Naive thymus-derived CD4-positive, alpha-beta T cell (primary cell): ENCODE measurements around the gene ENDOV. TPM values are rescaled to one million over a fixed set of nuclear protein-coding genes. Genes with fewer than 3 reads are reported as not detected.

ENCODE experiments used
- ATAC-seq: fragments of 150-1000 bp; cut with Tn5 transposase; 2 replicates; pipeline ENCODE4 v1.10.0; 2021; ENCODE audit warnings: mild to moderate bottlenecking, moderate library complexity
- CTCF ChIA-PET: fragments of 350-600 bp; sonication (Branson Sonifier 250); formaldehyde crosslinking; loops from one replicate; lab custom pipeline; 2021; ENCODE audit warnings: antibody characterized with exemption; lab: Charles Lee
- POLR2A ChIA-PET: fragments of 350-600 bp; sonication (Branson Sonifier 250); formaldehyde crosslinking; loops from one replicate; lab custom pipeline; 2021; ENCODE audit warnings: antibody characterized with exemption, inconsistent platforms; lab: Charles Lee
- DNase-seq, 9 donors: peaks; one replicate each; pipeline versions ENCODE4 v3.0.0 to v3.0.0-alpha.2; 2020 to 2022; ENCODE audit warnings: mixed read lengths in 1 of 9
- H3K27ac ChIP-seq: one replicate; pipeline ENCODE4 v1.7.0; 2013; ENCODE audit warnings: mild to moderate bottlenecking, low read depth, low read length, moderate library complexity
- H3K27me3 ChIP-seq, 2 donors: one replicate each; pipeline ENCODE4 v1.7.0; 2013; ENCODE audit warnings: low read length in 2 of 2, mild to moderate bottlenecking in 2 of 2, moderate library complexity in 2 of 2; ENCODE audit not compliant: control insufficient read depth in 2 of 2, insufficient read depth in 2 of 2
- H3K36me3 ChIP-seq, 3 experiments: 1 replicate in 2 of 3; 2 replicates in 1 of 3; pipeline ENCODE4 v1.7.0; 2013; ENCODE audit warnings: low read length in 3 of 3, mild to moderate bottlenecking in 3 of 3, moderate library complexity in 1 of 3; ENCODE audit not compliant: insufficient read depth in 3 of 3, control insufficient read depth in 2 of 3
- H3K4me1 ChIP-seq, 2 donors: one replicate each; pipeline ENCODE4 v1.7.0; 2013; ENCODE audit warnings: low read length in 2 of 2, mild to moderate bottlenecking in 2 of 2, moderate library complexity in 1 of 2; ENCODE audit not compliant: control insufficient read depth in 2 of 2, insufficient read depth in 2 of 2
- H3K4me3 ChIP-seq: 2 replicates; pipeline ENCODE4 v1.7.0; 2013; ENCODE audit warnings: mild to moderate bottlenecking, low read length
- H3K9me3 ChIP-seq, 3 experiments: 1 replicate in 2 of 3; 2 replicates in 1 of 3; pipeline ENCODE4 v1.7.0; 2013; ENCODE audit warnings: low read length in 3 of 3; ENCODE audit not compliant: control insufficient read depth in 2 of 3
- H3K27ac Mint-ChIP-seq, 9 donors: one replicate each; pipeline ENCODE4 v1.8.0; 2020 to 2022; ENCODE audit warnings: mixed read lengths in 9 of 9, mild to moderate bottlenecking in 8 of 9, moderate library complexity in 5 of 9, inconsistent platforms in 2 of 9
- H3K27me3 Mint-ChIP-seq, 5 donors: one replicate each; pipeline ENCODE4 v1.8.0; 2021 to 2022; ENCODE audit warnings: mixed read lengths in 5 of 5, mild to moderate bottlenecking in 1 of 5
- H3K36me3 Mint-ChIP-seq, 5 donors: one replicate each; pipeline ENCODE4 v1.8.0; 2020 to 2022; ENCODE audit warnings: mixed read lengths in 5 of 5, mild to moderate bottlenecking in 3 of 5, inconsistent platforms in 1 of 5
- H3K4me1 Mint-ChIP-seq, 7 donors: one replicate each; pipeline ENCODE4 v1.8.0; 2020 to 2022; ENCODE audit warnings: mixed read lengths in 7 of 7, mild to moderate bottlenecking in 3 of 7, inconsistent platforms in 1 of 7
- H3K4me3 Mint-ChIP-seq, 10 donors: one replicate each; pipeline ENCODE4 v1.8.0; 2020 to 2022; ENCODE audit warnings: mild to moderate bottlenecking in 10 of 10, mixed read lengths in 10 of 10, moderate library complexity in 6 of 10, inconsistent platforms in 2 of 10
- H3K9me3 Mint-ChIP-seq, 11 donors: one replicate each; pipeline ENCODE4 v1.8.0; 2020 to 2022; ENCODE audit warnings: mixed read lengths in 11 of 11, mild to moderate bottlenecking in 4 of 11, inconsistent platforms in 1 of 11, moderate library complexity in 1 of 11
- intact Hi-C, 2 donors: fragments of 100-400 bp; cut with micrococcal nuclease; formaldehyde crosslinking; loops; one replicate each; pipeline ENCODE4 v1.15.1; 2023
- polyA plus RNA-seq, 2 donors: library from polyadenylated mRNA; unstranded; fragments of 300-500 nt; fragmentation: Illumina TruSeq; gene quantifications; one replicate each; pipeline ENCODE4 v1.2.3, GENCODE V29; 2021
- total RNA-seq, 6 experiments: library from RNA in 5 of 6; stranded (reverse) in 5 of 6; gene quantifications; 1 replicate in 5 of 6; 2 replicates in 1 of 6; pipeline ENCODE4 v1.2.3 and lab custom pipeline; 2021 to 2026

The ENDOV gene
- total and polyA plus RNA-seq, 7 experiments from 2014 or later = 7.5 to 26.5 (median 20.9) TPM

DNA sequence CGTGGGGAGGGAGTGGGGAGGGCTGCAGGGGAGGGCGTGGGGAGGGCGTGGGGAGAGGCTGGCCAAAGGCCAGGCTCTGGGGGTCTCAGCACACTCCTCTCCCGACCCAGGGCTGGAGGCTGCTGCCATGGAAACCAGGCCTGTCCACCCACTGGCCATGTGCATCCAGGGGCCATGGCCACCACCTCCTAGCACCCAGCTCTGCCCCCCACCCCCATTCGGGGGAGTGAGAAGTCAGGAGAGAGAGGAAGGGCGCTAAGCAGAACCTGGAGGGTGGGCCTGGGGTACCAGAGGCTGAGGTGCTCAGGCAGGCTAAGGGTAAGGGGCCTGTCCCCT lies 29.6 kb downstream of the ENDOV start:
- Histone ChIP-seq H3K4me1 (no peaks in the 10 kb centered on the region), H3K4me3 (no peak overlapping the region), H3K27me3 (no peaks in the 10 kb centered on the region), H3K27ac (no peak overlapping the region), H3K9me3 (no peaks in the 10 kb centered on the region), H3K36me3 (no peaks in the 10 kb centered on the region)
- no peak for ATAC-seq
- Mint-ChIP-seq H3K4me1 (peaks cover 0 to 3% (median 0%) of the 10 kb centered on the region in 7 donors), H3K36me3 (peaks cover 0 to 5% (median 0%) of the 10 kb centered on the region in 5 donors), H3K4me3 (no peak overlapping the region), H3K27me3 (peaks cover 0 to 18% (median 0%) of the 10 kb centered on the region in 5 donors), H3K27ac (no peak overlapping the region), H3K9me3 (peaks cover 0 to 3% (median 0%) of the 10 kb centered on the region in 11 donors)
- CTCF ChIA-PET = no interaction called here
- DNase-seq = no peak
- intact Hi-C loops = no loop called here
- POLR2A ChIA-PET = interaction anchor here (0.6 kb wide), 1 partner anchor 367 kb away, joined by 3 read pairs; no protein-coding TSS in a partner anchor

DNA sequence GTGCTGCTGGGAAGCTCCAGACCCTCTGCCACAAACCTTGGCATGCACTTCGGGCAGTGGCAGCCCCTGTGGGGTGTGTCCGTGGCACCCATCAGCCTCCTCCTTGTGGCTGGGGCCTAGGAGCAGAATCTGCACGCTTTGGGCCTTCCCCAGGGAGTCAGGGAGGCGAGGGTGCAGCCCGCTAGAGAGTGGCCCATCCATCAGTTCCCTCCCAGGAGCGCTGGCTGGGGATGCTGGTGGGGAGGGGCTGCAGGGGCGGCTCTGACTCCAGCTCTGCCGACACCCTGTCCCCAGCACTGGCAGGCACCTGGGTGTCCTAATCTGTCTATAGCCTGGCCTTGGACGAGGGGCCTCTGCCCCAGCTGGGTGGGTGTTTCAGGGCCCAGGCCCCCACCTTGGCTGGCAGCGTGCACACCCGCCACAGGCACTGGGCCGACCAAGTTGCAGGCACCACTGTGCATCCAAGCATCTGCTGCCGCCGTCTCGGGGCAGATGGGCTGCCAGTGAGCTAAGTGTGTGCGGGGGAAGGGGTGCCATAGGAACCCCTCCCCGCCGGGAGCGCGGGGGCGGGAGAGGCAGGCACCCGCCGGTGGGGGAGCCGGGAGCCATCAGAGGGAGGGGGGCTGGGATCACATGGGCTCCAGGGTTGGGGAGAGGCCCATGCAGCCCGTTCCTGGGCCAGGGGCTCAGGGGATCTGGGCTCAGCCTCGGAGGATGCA lies 30.2 kb downstream of the ENDOV start:
- Histone ChIP-seq H3K36me3 (no peaks in the 10 kb centered on the region), H3K4me1 (no peaks in the 10 kb centered on the region), H3K4me3 (no peak overlapping the region), H3K9me3 (no peaks in the 10 kb centered on the region), H3K27ac (no peak overlapping the region), H3K27me3 (no peaks in the 10 kb centered on the region)
- Mint-ChIP-seq H3K4me1 (peaks cover 0 to 3% (median 0%) of the 10 kb centered on the region in 7 donors), H3K4me3 (no peak overlapping the region), H3K36me3 (peaks cover 0 to 5% (median 0%) of the 10 kb centered on the region in 5 donors), H3K27ac (no peak overlapping the region), H3K27me3 (peaks cover 0 to 18% (median 0%) of the 10 kb centered on the region in 5 donors), H3K9me3 (peaks cover 0 to 3% (median 0%) of the 10 kb centered on the region in 11 donors)
- CTCF ChIA-PET = no interaction called here
- ATAC-seq (no peak), DNase-seq (no peak)
- POLR2A ChIA-PET = interaction anchor here (0.6 kb wide), 1 partner anchor 367 kb away, joined by 3 read pairs; no protein-coding TSS in a partner anchor
- intact Hi-C loops = no loop called here

DNA sequence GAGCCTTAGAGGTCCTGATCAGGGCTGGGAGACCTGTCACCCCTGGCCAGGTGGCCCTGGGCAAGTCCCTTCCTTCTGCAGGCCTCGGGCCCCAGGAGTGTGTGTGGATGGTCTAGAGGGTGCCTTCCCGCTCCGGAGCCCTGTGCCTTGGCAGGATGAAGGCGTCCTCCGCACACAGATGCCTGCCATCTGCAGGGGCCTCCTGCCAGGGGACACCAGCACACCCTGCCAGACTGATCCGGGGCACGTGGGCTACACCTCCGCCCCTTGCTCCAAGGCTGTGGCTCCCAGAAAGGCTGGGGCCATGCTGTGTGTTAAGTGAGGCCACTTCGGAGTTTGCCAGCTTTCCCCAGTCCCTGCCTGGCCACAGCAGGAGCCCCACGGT lies 30.8 kb downstream of the ENDOV start:
- Histone ChIP-seq H3K9me3 (no peaks in the 10 kb centered on the region), H3K4me1 (no peaks in the 10 kb centered on the region), H3K27me3 (no peaks in the 10 kb centered on the region), H3K27ac (no peak overlapping the region), H3K36me3 (no peaks in the 10 kb centered on the region), H3K4me3 (no peak overlapping the region)
- intact Hi-C loops = no loop called here
- CTCF ChIA-PET = no interaction called here
- DNase-seq (no peak), ATAC-seq (no peak)
- Mint-ChIP-seq H3K36me3 (peaks cover 0 to 1% (median 0%) of the 10 kb centered on the region in 5 donors), H3K4me1 (peaks cover 0 to 3% (median 0%) of the 10 kb centered on the region in 7 donors), H3K4me3 (no peak overlapping the region), H3K9me3 (peaks cover 0 to 3% (median 0%) of the 10 kb centered on the region in 11 donors), H3K27ac (no peak overlapping the region), H3K27me3 (peaks cover 0 to 18% (median 0%) of the 10 kb centered on the region in 5 donors)
- POLR2A ChIA-PET = no interaction called here

DNA sequence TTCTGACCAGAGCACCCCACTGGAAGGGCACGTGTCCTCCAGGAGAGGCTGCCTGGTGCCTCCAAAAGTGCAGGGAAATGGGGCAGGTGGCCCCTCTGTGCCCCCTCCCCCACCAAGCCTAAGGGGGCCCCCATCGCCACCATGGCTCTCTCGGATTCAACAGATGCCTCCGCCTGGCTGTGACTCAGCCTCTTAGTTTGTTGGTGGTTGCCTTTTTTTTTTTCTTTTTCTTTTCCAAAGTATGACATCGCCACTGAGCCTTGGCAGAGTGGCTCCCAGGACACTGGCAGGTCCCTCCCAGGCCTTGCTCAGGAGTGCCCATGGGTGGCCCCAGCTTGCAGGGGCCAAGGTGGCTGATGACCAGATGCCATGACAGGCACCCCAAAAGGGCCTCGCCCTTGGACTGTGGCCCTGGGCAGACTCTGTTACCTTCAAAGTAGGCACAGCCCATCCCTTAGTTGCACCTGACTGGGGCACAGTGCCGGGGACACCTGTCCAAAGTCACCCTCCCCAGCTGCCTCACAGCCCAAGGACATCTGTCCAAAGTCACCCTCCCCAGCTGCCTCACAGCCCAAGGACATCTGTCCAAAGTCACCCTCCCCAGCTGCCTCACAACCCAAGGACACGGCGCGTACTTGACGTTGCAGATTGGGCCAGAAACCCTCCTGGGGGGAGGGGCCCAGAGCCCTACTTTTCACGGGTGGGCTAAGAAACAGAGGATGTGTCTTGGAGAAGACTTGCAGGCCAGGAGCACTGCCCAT lies 31.9 kb downstream of the ENDOV start:
- CTCF ChIA-PET = no interaction called here
- Mint-ChIP-seq H3K9me3 (peaks cover 0 to under 1% (median 0%) of the 10 kb centered on the region in 11 donors), H3K27ac (no peak overlapping the region), H3K4me3 (no peak overlapping the region), H3K36me3 (no peaks in the 10 kb centered on the region), H3K4me1 (no peaks in the 10 kb centered on the region), H3K27me3 (peaks cover 0 to 15% (median 0%) of the 10 kb centered on the region in 5 donors)
- no peaks in the 10 kb centered on the region for H3K4me1 ChIP-seq
- H3K36me3 ChIP-seq = no peaks in the 10 kb centered on the region
- H3K27me3 ChIP-seq = no peaks in the 10 kb centered on the region
- no peak overlapping the region for H3K4me3 ChIP-seq
- no peaks in the 10 kb centered on the region for H3K9me3 ChIP-seq
- intact Hi-C loops = no loop called here
- no peak overlapping the region for H3K27ac ChIP-seq
- POLR2A ChIA-PET = interaction anchor here (0.6 kb wide), 1 partner anchor 1719 kb away, joined by 3 read pairs; no protein-coding TSS in a partner anchor
- ATAC-seq = no peak
- DNase-seq = no peak

DNA sequence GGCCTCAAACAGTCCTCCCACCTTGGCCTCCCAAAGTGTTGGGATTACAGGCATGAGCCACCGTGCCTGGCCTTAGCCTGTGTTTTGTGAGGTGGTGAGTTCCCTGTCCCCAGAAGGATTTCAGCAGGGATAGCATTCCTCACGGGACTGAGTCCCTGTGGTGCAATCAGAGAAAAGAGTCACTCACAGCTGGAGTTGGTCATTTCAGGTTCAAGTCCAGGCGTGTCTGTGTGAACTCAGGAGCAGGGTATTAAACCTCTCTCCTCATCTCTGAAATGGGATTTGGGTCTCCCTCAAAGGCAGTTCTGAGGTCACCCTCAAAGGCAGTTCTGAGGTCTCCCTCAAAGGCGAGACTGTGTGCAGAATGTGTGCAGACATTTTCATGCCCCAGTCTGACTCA lies 32.8 kb downstream of the ENDOV start:
- intact Hi-C loops = no loop called here
- Histone ChIP-seq H3K9me3 (no peaks in the 10 kb centered on the region), H3K4me3 (no peak overlapping the region), H3K27ac (no peak overlapping the region), H3K36me3 (no peaks in the 10 kb centered on the region), H3K27me3 (no peaks in the 10 kb centered on the region), H3K4me1 (no peaks in the 10 kb centered on the region)
- ChIA-PET CTCF (no interaction called here), POLR2A (no interaction called here)
- no peaks in the 10 kb centered on the region for H3K4me1 Mint-ChIP-seq
- peaks cover 0 to 2% (median 0%) of the 10 kb centered on the region in 11 donors for H3K9me3 Mint-ChIP-seq
- H3K27ac Mint-ChIP-seq = no peak overlapping the region
- H3K4me3 Mint-ChIP-seq = no peak overlapping the region
- DNase-seq (no peak), ATAC-seq (no peak)
- H3K27me3 Mint-ChIP-seq = peaks cover 0 to 12% (median 0%) of the 10 kb centered on the region in 5 donors
- H3K36me3 Mint-ChIP-seq = no peaks in the 10 kb centered on the region

DNA sequence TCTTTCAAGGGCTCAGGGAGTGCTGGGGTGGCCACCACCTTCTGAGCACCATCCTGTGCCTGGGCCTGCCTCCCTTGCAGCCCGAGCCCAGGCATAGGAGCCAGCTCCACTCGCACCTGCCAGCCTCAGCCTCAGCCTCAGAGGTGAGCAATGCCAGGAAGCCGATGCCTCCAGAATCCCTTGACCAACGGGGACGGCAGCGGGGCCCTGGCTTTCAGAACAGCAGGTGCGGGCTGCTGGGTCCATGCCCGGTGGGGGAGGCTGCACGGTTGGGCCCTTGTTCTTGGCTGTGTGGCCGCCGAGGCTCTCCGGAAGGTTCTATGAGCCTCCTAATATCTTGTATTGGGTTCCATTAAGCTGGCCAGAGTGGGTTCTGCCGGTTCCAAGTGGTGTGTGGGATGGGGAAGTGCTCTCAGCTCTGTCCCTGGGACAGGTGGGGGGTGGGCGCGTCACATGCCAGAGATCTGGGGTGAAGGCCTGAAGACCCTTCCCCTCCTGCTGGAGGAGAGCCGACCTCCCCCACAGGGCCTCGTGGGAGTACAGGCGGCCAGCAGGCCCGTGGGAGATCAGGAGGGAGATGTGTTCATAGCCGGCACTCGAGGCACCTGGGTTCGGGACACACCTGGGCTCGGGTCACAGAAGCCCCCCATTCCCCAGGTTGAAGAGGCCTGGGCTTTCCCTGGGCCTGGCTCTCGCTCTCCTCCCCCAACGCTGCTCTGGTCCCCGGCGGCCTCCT lies 34.4 kb downstream of the ENDOV start:
- Histone ChIP-seq H3K4me3 (no peak overlapping the region), H3K4me1 (peaks cover 7 to 8% of the 10 kb centered on the region in 2 donors), H3K27ac (no peak overlapping the region), H3K27me3 (no peaks in the 10 kb centered on the region), H3K9me3 (no peaks in the 10 kb centered on the region), H3K36me3 (peaks cover 0 to 2% (median 0%) of the 10 kb centered on the region in 3 experiments)
- ATAC-seq (no peak), DNase-seq (no peak)
- ChIA-PET POLR2A (interaction anchor here (1.3 kb wide), 1 partner anchor 668 kb away, joined by 3 read pairs; no protein-coding TSS in a partner anchor), CTCF (interaction anchor here (0.6 kb wide), 1 partner anchor 539 kb away, joined by 3 read pairs; no protein-coding TSS in a partner anchor)
- intact Hi-C loops = no loop called here
- H3K36me3 Mint-ChIP-seq = peaks cover 0 to 3% (median 0%) of the 10 kb centered on the region in 5 donors
- H3K4me1 Mint-ChIP-seq = peaks cover 0 to 12% (median 7%) of the 10 kb centered on the region in 7 donors
- H3K27ac Mint-ChIP-seq = no peak overlapping the region
- H3K27me3 Mint-ChIP-seq = peaks cover 0 to 6% (median 0%) of the 10 kb centered on the region in 5 donors
- H3K9me3 Mint-ChIP-seq = peaks cover 0 to 2% (median 0%) of the 10 kb centered on the region in 11 donors
- no peak overlapping the region for H3K4me3 Mint-ChIP-seq
